ENCODE results near the gene TFB1M. TPM values are rescaled to one million over a fixed set of nuclear protein-coding genes. Genes with fewer than 3 reads are reported as not detected.
A peak's percentile ranks its signal among the peaks of the same experiment; 100 is the strongest.
"Not testable (repeated sequence)": the region's sequence is repeated elsewhere in the genome, so short reads cannot be mapped to it uniquely, and the experiment has no call there.

TFB1M gene
- total RNA-seq, 2 experiments from 2014 or later, result 7.2 to 9.2 TPM

DNA sequence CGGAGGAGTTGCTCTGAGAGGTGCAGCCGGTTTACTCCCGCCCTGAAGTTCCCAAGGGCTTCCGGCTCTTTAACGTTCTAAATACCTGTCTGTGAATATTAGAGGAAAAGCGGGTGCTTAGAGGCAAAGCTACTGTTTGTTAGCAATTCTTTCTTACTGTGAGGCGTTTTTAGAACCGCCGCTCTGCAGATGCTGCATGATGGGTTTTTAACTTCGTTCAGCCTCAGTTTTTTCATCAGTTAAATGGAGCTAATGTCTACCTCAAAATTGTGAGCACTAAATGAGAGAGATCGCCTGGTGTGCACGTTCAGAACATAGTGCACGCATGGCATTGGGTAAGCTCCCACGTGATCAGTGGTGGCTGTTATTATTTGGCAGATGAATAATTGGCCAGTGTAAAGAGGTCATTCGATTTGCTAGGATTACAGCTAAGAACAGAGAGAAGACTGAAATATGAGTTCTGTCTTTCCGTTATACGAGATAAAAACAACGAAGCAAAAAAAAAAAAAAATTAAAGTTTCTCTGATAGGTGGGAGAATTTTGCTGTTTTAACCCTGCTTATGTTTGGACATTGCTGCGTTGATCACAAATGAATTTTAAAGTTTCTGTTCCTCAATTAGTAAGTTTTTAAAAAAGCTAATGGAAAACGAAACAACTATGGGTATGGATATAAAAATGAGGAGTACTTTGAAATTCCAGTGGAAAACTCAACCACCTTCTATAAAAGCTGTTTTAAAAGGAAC, 660 bp upstream of the TFB1M start:
- peak overlapping the region; percentile 84 to 92 for H3K27ac ChIP-seq (ENCODE audit: low read depth in 1 of 2, low read length in 2 of 2)
- Mint-ChIP-seq H3K4me1 (ENCODE audit: low read depth) (peaks cover 45% of the 10 kb centered on the region), H3K27ac (peak overlapping the region; percentile 91), H3K36me3 (ENCODE audit: low read depth) (peaks cover 18% of the 10 kb centered on the region), H3K4me3 (peak overlapping the region; percentile 97), H3K9me3 (no peaks in the 10 kb centered on the region), H3K27me3 (no peaks in the 10 kb centered on the region)
- TF ChIP-seq, protein P1, sequence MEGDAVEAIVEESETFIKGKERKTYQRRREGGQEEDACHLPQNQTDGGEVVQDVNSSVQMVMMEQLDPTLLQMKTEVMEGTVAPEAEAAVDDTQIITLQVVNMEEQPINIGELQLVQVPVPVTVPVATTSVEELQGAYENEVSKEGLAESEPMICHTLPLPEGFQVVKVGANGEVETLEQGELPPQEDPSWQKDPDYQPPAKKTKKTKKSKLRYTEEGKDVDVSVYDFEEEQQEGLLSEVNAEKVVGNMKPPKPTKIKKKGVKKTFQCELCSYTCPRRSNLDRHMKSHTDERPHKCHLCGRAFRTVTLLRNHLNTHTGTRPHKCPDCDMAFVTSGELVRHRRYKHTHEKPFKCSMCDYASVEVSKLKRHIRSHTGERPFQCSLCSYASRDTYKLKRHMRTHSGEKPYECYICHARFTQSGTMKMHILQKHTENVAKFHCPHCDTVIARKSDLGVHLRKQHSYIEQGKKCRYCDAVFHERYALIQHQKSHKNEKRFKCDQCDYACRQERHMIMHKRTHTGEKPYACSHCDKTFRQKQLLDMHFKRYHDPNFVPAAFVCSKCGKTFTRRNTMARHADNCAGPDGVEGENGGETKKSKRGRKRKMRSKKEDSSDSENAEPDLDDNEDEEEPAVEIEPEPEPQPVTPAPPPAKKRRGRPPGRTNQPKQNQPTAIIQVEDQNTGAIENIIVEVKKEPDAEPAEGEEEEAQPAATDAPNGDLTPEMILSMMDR (IDR thresholded peaks at IDR 0.05), result no peak
- ChIA-PET POLR2A (interaction anchor here (0.7 to 3.5 kb wide), 13 partner anchors 10 to 1462 kb away, joined by 3 to 18 read pairs (median 4); partner anchors contain the start of gene ARID1B), CTCF (interaction anchor here (0.6 to 3.0 kb wide), 5 partner anchors 13 to 1405 kb away, joined by 3 to 9 read pairs (median 4); no protein-coding TSS in a partner anchor)
- H3K4me1 ChIP-seq (ENCODE audit: insufficient read depth, low read length), result no peaks in the 10 kb centered on the region
- DNase-seq (peak in 8 of 14 experiments; percentile 12 to 82 (median 46)), ATAC-seq (ENCODE audit: poor library complexity) (peak; percentile 13)
- H3K4me3 ChIP-seq (ENCODE audit: low read length), result peak overlapping the region; percentile 74
- H3K36me3 ChIP-seq (ENCODE audit: insufficient read depth, low read length), result peaks cover 11% of the 10 kb centered on the region
- H3K9me3 ChIP-seq (ENCODE audit: control insufficient read depth in 1 of 2, insufficient read depth in 1 of 2, low read length in 2 of 2), result no peaks in the 10 kb centered on the region
- H3K27me3 ChIP-seq (ENCODE audit: control insufficient read depth in 1 of 2, insufficient read depth in 2 of 2, low read length in 2 of 2), result no peaks in the 10 kb centered on the region
- intact Hi-C loops (cut with DNase I, micrococcal nuclease), result loop anchor here (2.0 to 10.0 kb wide), 8 partner anchors 138 to 1707 kb away; partner anchors contain the start of gene ARID1B (in 2 of the 2)

DNA sequence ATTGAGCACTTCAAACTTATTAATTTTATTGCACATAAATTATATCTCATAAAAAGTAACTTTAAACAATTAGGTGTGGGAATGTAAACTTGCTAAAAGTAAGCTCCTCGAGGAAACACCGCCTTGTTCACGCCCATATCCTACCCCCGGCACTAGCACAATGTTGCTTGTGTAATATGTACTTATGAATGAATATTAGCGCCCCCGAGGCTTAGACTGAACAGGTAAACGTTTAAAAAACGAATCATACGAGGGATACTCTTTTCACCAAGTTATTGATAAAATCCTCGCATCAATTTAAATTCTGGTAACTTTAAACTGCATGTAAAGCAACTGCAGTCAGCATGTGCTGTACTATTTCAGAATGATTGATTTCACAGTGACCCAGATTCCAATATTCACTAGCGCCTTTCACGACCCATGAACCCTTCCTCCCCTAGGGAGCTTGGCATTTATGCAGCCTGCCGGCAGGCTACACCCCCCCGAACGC, 637 bp downstream of the TFB1M start:
- CTCF ChIA-PET, result interaction anchor here (0.7 kb wide), 1 partner anchor 1066 kb away, joined by 3 read pairs; no protein-coding TSS in a partner anchor

DNA sequence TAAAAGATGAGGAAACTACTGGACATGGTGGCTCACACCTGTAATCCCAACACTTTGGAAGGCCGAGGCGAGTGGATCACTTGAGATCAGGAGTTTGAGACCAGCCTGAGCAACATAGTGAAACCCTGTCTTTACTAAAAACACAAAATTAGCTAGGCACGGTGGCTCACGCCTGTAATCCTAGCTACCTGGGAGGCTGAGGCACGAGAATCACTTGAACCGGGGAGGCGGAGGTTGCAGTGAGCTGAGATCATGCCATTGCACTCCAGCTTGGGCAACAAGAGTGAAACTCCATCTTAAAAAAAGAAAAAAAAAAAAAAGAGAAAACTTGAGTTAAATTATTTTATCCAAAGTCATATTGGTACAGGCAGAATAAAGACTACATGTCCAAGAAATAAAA, 1.3 kb downstream of the TFB1M start:
- intact Hi-C loops (cut with DNase I, micrococcal nuclease), result loop anchor here (5.0 to 10.0 kb wide), 6 partner anchors 138 to 1709 kb away; partner anchors contain the start of gene ARID1B (in 2 of the 2)
- H3K9me3 ChIP-seq (ENCODE audit: control insufficient read depth in 1 of 2, insufficient read depth in 1 of 2, low read length in 2 of 2); H3K27me3 Mint-ChIP-seq; CTCF ChIA-PET; H3K4me1 ChIP-seq (ENCODE audit: insufficient read depth, low read length); DNase-seq; H3K9me3 Mint-ChIP-seq; H3K27me3 ChIP-seq (ENCODE audit: control insufficient read depth in 1 of 2, insufficient read depth in 2 of 2, low read length in 2 of 2); ATAC-seq (ENCODE audit: poor library complexity); H3K4me3 ChIP-seq (ENCODE audit: low read length); H3K27ac ChIP-seq (ENCODE audit: low read depth in 1 of 2, low read length in 2 of 2): not testable (repeated sequence)
- Mint-ChIP-seq H3K4me1 (ENCODE audit: low read depth) (peaks cover 56% of the 10 kb centered on the region), H3K4me3 (peak overlapping the region; percentile 97), H3K27ac (peak overlapping the region; percentile 91), H3K36me3 (ENCODE audit: low read depth) (peaks cover 31% of the 10 kb centered on the region)
- POLR2A ChIA-PET, result interaction anchor here (1.4 to 3.5 kb wide), 3 partner anchors 8 to 26 kb away, joined by 3 to 18 read pairs (median 9); no protein-coding TSS in a partner anchor
- peaks cover 30% of the 10 kb centered on the region for H3K36me3 ChIP-seq (ENCODE audit: insufficient read depth, low read length)

More for the DNA sequence above, 637 bp downstream of the TFB1M start:
- no peaks in the 10 kb centered on the region for H3K9me3 ChIP-seq (ENCODE audit: control insufficient read depth in 1 of 2, insufficient read depth in 1 of 2, low read length in 2 of 2)
- H3K27ac Mint-ChIP-seq, result peak overlapping the region; percentile 91
- DNase-seq, result peak in 6 of 14 experiments; percentile 29 to 58 (median 40)
- intact Hi-C loops (cut with DNase I, micrococcal nuclease), result loop anchor here (2.0 to 10.0 kb wide), 7 partner anchors 139 to 1709 kb away; partner anchors contain the start of gene ARID1B (in 2 of the 2)
- H3K4me1 Mint-ChIP-seq (ENCODE audit: low read depth), result peaks cover 51% of the 10 kb centered on the region
- POLR2A ChIA-PET, result interaction anchor here (1.4 to 3.5 kb wide), 3 partner anchors 9 to 25 kb away, joined by 3 to 18 read pairs (median 9); no protein-coding TSS in a partner anchor
- peak overlapping the region; percentile 97 for H3K4me3 Mint-ChIP-seq
- no peaks in the 10 kb centered on the region for H3K4me1 ChIP-seq (ENCODE audit: insufficient read depth, low read length)
- H3K36me3 ChIP-seq (ENCODE audit: insufficient read depth, low read length), result peaks cover 23% of the 10 kb centered on the region
- peak overlapping the region; percentile 84 to 92 for H3K27ac ChIP-seq (ENCODE audit: low read depth in 1 of 2, low read length in 2 of 2)
- H3K27me3 Mint-ChIP-seq, result no peaks in the 10 kb centered on the region
- H3K36me3 Mint-ChIP-seq (ENCODE audit: low read depth), result peaks cover 26% of the 10 kb centered on the region
- TF ChIP-seq, protein P1 (IDR thresholded peaks at IDR 0.05), result no peak
- no peaks in the 10 kb centered on the region for H3K9me3 Mint-ChIP-seq
- peak; percentile 23 for ATAC-seq (ENCODE audit: poor library complexity)
- peak overlapping the region; percentile 74 for H3K4me3 ChIP-seq (ENCODE audit: low read length)
- no peaks in the 10 kb centered on the region for H3K27me3 ChIP-seq (ENCODE audit: control insufficient read depth in 1 of 2, insufficient read depth in 2 of 2, low read length in 2 of 2)

Data from CD4-positive, alpha-beta T cell (primary cell).